HS-27A (cell line): ENCODE data around the gene CHCHD2.
"Not testable (repeated sequence)": the region's sequence is repeated elsewhere in the genome, so short reads cannot be mapped to it uniquely, and the experiment has no call there.

ENCODE experiments used
- DNase-seq: peaks from one replicate; pipeline ENCODE4 v3.0.0-alpha.2; 2012; ENCODE audit warnings: low read depth, missing footprints

The CHCHD2 gene

DNA sequence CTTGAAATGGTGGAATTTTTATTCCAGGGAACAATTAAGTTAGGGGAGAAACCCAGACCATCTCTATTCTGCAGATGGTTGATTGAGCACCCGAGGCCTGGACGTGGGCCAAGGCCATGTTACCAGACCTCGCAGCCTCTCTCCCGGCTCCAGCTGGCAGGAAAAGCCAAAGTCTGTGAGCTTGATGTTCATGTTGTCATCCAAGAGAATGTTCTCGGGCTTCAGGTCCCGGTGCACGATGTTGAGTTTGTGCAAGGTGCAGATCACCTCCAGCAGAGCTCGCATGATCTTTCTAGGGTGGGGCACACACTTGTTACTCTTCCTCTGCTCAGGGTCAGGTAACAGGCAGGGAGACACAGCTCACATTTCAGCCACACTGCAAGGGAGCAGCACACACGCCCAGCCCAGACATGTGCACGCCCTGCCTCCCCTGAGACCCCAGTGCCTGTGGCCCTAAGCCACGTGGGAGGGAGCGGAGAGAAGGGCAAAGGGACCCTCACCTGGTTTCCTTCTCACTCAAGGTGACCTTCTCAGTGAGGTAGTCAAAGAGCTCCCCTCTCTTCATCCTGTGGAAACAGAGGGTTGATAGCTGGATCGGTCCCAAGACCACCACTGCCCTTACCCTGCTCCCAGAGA is 23.0 kb downstream of the CHCHD2 start:
- DNase-seq, result no peak

DNA sequence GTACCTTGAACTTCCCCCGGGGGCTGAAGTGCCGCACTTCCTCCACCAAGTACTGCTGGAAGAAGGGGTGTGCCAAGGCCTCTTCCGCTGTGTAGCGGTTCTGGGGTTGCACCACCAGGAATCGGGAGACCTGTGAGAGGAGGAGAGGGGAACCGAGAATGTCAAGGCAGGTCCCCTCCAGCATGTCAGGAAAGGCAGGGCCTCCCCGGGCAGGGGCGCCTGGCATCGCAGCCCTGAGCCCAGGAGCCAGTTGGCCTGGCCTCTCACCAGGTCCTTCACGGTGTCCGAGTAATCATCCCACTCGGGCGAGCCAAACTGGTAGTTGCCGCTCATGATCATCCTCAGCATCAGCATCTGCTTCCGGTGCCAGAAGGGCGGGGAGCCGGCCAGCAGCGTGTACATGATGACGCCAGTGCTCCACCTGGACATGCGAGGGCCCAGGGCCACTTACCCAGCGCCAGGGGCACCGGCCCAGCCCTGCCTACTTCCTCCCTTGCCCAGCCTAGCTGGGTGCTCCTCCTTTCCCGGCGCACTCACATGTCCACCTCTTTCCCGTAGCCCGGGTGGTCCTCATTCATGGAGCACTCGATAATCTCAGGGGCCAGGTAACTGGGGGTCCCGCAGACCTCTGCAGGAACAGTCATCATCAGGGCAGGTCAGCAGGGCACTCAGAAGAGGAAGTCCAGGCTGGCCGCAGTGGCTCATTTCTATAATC is 24.5 kb downstream of the CHCHD2 start:
- DNase-seq, result no peak

DNA sequence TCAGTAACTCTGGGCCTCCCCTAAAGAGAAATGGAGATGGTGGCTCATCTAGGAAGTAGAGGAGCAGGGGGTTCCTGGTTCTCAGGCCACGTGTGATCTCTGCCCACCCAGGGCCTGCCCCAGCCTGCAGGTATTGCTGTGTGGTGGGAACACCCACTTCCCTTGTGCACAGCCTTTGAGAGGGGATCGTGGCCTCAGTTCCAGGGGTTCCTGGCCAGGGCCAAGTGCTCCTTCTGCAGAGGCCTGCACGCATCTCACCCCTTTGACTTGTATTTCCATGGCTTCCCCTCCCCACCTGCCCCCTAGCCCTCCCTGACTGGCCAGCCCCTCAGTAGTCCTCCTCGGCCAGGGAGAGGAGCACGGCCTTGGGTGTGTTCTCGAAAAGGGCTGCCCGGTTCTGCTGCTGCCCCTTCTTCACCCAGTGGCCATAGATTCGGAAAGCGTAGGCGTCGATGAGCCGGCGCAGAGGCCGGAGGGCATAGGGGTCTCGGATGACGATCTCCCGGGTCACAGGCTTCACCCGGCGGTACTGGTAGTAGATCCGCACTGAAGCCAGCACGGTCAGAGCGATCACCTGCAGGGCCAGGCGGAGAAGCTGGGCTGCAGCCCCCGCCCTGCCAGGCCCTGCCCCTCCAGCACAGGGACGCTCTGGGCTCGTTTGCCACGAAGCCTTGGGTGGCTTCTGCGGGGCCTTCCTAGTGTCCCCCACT is 25.4 kb downstream of the CHCHD2 start:
- DNase-seq, result not testable (repeated sequence)

DNA sequence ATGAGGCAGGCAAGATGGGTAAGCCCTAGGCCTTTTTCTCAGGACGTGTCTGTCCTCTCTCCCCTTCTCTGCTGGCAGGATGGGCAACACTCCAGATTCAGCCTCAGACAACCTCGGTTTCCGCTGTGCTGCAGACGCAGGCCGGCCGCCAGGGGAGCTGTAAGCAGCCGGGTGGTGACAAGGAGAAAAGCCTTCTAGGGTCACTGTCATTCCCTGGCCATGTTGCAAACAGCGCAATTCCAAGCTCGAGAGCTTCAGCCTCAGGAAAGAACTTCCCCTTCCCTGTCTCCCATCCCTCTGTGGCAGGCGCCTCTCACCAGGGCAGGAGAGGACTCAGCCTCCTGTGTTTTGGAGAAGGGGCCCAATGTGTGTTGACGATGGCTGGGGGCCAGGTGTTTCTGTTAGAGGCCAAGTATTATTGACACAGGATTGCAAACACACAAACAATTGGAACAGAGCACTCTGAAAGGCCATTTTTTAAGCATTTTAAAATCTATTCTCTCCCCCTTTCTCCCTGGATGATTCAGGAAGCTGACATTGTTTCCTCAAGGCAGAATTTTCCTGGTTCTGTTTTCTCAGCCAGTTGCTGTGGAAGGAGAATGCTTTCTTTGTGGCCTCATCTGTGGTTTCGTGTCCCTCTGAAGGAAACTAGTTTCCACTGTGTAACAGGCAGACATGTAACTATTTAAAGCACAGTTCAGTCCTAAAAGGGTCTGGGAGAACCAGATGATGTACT is 26.7 kb downstream of the CHCHD2 start:
- no peak for DNase-seq

DNA sequence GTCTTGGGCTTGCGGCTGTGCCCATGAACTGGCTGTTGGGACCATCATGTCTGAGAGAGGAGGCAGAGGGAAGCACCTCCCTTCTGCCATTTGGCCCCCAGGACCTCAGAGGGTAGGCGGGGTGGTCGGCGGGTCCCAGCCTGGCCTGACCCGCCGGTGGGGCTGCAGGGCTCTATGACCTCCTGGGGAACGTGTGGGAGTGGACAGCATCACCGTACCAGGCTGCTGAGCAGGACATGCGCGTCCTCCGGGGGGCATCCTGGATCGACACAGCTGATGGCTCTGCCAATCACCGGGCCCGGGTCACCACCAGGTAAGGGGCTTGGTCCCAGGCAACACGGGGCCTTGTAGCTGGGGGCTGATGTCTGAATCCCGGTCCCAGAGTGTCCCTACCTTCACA is 28.1 kb downstream of the CHCHD2 start:
- DNase-seq, result no peak

DNA sequence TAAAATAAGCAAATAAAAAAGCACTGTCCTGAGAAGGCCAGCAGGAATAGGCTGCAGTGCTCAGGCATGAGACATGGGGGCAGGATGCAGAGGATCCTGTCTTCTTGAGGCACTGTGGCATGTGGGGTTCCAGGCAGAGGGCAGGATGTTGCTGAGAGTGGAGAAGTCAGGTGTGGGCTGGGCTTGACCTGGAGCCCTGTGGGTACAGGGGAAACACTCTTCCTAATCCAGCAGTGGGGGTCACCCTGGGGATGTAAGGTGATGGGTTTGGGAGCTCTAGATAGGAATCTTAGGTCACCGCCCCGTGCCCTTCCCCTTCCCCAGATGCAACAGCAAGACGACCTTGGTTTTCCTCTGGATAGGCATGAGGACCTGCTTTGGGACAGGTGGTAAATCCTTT is 28.6 kb downstream of the CHCHD2 start:
- DNase-seq, result no peak

DNA sequence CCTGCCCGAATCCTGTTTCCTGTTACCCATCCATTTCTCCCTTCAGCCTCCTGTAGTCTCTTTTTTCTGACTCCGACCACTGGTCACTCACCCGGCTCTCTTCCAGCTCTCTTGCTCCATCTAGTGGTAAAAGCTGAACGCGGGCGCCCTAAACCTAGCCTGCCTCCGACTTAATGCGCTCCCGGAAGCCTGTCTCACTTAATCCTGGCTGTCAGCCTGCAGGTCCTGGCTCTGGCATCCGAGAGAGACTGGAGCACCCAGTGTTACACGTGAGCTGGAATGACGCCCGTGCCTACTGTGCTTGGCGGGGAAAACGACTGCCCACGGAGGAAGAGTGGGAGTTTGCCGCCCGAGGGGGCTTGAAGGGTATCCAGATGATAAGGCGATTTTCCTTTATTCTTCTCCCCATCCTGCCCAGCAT is 31.9 kb downstream of the CHCHD2 start:
- DNase-seq, result no peak

DNA sequence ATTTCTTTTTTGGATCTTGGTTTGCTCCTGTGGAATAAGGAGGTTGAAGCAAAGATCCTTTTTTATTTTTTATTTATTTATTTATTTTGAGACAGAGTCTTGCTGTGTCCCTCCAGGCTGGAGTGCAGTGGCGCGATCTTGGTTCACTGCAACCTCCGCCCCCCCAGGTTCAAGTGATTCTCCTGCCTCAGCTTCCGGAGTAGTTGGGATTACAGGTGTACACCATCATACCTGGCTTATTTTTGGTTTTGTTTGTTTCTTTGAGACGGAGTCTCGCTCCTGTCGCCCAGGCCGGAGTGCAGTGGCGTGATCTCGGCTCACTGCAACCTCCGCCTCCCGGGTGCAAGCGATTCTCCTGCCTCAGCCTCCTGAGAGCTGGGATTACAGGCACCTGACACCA is 39.9 kb downstream of the CHCHD2 start:
- DNase-seq, result not testable (repeated sequence)

DNA sequence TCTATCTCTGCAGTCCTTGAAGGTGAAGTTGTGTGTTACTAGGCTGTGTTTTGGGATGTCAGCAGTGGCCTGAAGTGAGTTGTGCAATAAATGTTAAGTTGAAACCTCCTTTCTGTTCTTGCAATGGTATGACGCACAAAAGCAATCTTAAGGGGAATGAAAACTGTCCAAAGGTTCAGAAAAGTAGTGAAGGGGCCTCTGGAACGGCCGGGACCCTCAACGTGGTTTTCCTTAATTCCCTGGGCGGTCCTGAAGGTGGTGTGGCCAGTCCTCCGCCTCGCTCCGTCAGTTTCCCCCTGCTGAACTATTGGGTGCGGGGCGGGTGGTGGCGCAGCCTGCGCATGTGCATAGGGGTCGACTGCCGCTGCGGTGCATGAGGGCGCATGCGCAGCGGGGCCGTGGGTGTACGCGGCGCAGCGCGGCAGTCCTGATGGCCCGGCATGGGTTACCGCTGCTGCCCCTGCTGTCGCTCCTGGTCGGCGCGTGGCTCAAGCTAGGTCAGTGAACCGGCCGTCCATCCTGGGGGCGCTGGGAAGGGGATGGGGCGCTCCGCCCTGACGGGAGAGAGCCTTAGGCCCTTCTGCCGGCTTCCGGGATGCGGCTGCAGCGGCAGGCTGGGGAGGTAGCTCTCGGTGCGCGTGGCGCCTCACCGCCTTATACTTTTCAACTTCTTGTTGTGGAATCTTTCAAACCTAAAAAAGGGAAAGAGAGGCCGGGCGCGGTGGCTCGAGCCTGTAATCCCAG is 42.2 kb downstream of the CHCHD2 start, which contains the start of gene SUMF2:
Gene SUMF2 (plus strand): TSS at position 405 of the 744 bp plus-strand sequence. CDS start 26 bp downstream, at position 431.
- DNase-seq, result peak; percentile 72

DNA sequence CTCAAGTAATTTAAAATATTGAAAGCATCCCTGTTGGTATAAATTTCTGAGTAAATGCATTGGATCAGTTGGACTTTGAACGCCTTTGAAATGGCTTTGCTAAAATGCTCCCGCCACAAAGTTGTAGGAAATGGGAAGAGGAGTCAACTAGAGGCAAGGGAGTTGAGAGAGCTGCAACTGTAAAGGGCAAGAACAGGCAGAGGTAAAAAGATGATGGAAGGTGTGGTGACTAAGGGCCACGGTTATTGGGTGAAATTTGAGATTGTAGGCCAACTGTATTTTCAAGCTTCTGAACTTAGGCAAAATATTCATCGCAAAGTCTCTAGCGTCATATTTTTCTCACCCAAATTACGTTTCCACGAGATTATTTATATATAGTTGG is 42.8 kb downstream of the CHCHD2 start:
- no peak for DNase-seq

DNA sequence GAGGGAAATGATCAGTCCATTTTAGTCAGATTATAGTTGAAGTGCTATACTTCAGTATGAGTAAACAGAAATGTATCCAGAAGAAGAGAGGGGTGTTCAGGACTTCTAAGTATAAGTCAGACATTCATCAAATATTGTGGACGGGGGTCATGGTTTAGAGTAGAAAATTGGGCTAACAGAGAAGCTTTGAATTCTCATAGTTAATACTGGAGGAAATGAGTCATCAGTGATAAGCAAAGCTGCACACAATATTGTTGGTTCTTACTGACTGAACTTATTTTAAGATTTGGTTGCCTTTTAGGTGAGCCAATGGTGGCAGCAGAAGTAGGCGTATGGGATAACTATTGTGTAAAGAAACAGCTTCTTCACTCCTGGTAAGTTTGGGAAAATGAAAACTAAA is 43.9 kb downstream of the CHCHD2 start:
- peak; percentile 78 for DNase-seq

DNA sequence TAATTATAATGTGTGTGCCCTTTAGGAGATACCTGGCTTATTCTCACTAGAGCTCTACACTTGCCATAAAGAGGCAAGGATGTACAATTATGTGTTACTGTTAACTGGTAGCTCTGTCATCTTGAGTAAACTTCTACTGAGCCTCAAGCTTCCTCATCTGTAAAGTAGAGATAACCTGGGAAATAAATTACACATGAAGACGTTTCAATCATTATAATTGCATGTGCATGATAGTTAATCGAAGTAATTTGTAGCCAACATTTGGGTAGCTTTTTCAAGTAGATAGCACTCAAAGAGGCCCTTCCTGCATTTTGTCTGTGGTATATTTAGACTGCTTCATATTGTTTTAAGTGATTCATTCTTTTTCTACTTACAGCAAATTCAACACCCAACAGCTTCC is 52.3 kb downstream of the CHCHD2 start:
- DNase-seq, result no peak

DNA sequence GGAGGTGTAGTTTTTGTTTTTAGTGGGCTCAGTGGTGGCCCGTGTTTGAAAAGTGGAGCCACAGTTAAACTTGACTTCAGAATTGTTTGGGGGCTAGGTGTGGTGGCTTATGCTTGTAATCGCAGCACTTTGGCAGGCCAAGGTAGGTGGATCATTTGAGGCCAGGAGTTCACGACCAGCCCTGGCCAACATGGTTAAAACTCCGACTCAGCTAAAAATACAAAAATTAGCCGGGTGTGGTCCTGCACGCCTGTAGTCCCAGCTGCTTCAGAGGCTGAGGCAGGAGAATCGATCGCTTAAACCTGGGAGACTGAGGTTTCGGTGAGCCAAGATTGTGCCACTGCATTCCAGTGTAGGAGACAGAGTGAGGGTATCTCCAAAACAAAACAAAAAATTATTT is 52.9 kb downstream of the CHCHD2 start:
- DNase-seq, result no peak
